ENCODE data around the gene MADD.

- TF ChIP-seq POLR2A (IDR thresholded peaks at IDR 0.05) (no peak), CTCF (IDR thresholded peaks at IDR 0.05) (no peak)
These were observed 70.1 kb downstream of the MADD start for GRCh38 chr11:47340010-47340409.

Measured in heart left ventricle (tissue), 13 donors.